Activated T-helper 1 cell treated with anti-CD3 and anti-CD28 coated beads, Interleukin-2, amount 50 U/mL, for 16 hours (primary cell): Measurements from ENCODE around the gene ANKMY1.
"Not testable (repeated sequence)": the region's sequence is repeated elsewhere in the genome, so short reads cannot be mapped to it uniquely, and the experiment has no call there.

Experiments
- DNase-seq, 2 donors: peaks; one replicate each; pipeline ENCODE4 v3.0.0-alpha.2; 2020; ENCODE audit warnings: low read depth in 1 of 2, low spot score in 1 of 2

The ANKMY1 gene

DNA sequence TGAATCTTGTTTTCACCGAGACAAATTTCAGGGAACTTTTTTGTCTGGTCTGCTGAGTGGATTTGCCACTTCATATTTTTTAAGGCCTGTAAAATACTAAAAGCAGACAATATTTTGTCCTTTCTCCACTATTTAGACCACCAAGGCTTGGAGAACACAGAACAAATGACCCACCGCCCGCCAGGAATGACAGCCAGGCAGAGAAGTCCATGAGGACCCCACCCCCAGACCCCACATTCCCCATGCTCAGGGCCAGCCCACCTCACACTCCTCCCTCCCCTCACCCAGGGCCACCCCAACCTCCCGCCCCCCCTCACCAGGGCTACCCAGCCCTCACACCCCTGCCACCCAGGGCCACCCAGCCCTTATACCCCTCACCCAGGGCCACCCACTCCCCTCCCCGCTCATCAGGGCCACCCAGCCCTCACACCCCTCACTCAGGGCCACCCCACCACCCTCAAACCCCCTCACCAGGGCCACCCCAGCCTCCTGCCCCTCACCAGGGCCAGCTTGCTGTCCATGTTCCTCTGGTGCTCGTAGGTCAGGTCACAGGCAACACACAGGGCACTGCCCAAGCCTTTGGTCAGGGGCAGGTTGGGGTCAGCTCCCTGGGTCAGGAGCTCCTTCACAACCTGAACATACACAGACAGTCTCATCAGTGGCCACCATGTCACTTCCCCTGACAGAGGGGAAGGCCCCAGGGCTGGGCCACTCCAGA lies 50.6 kb downstream of the ANKMY1 start:
- DNase-seq, result no peak

DNA sequence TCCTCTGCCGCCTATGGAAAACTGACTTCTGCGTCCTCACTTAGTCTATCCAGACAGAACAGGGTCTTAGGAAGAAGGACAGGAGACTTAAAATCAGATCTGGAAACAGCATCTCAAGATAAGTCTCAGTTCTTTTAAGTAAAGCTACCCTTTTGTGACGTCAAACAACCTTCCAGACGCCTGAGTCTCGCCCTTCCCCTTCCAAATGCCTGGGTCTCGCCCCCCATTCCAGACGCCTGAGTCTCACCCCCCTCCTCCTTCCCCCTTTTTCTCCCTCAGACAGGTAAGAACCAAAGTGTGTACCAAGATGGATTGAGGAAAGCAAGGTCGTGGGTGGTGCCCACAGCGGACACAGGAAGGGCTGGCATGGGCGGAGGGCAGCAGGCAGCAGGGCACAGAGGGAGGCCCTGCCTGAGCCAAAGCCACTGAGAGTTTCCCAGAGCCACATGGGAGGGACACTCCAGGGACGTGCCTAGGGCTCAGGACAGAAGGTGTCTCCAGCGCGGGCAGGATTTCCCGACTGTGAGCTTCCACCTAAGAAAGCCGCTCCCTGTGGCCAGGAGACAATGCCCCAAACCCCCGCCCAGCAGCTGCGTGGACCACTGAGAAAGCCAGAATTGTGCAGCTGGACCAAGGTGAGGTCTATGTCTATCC lies 51.3 kb downstream of the ANKMY1 start:
- no peak for DNase-seq

DNA sequence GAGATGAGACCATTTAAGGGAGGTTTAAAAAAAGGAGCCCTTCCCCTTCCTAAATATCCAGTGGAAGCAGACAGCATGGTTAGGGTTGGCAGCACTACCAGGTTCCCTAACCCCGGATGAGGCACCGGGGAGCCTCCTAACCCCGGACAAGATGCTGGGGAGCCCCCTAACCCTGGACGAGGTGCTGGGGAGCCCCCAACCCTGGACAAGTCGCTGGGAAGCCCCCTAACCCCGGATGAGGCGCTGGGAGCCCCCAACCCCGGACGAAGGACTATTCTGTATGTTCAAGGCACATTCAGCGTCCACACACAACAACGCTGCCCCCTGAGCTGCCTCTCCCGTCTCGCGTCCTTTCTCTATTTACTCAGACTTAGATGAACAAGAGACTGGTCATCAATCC lies 51.9 kb downstream of the ANKMY1 start:
- DNase-seq, result no peak

DNA sequence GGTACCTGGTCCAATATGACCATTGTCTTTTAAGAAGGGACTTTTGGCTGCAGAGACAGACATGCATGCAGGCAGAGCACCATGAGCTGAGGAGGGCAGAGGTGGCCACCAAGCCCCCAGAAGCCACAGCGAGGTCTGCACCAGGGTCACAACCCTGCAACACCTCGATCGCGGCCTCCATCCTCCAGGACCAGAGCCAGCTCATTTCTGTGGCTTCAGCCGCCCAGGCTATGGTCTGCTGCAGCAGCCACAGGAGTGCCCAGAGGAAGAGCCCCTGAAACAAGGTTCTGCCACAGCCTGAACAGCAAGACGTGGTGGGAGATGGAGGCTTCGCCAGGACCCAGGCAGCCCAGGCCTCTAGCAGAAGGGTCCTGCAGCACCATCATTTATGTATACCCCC lies 53.9 kb downstream of the ANKMY1 start:
- no peak for DNase-seq

DNA sequence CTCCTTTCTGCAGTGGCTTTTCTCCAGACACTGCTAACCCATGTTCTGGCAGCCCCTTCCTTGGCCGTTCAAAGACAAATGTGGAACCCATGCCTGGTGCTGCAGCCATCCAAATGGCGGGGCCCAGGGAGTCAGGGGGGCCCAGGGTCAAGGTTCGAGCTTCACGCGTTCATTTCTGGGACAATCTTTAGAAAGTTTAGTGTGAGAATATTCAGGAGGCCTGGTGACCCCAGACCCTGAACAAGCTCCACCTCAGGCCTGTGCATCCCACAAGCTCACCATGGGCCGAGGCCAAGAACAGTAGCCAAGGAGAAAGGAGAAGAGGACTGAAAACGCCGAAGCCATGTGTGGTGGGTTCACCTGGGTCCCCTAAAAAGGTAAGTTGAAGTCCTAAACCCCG lies 54.4 kb downstream of the ANKMY1 start:
- no peak for DNase-seq

- no peak for DNase-seq
Measured at GRCh38 chr2:240502430-240503121, 55.2 kb downstream of the ANKMY1 start.

DNA sequence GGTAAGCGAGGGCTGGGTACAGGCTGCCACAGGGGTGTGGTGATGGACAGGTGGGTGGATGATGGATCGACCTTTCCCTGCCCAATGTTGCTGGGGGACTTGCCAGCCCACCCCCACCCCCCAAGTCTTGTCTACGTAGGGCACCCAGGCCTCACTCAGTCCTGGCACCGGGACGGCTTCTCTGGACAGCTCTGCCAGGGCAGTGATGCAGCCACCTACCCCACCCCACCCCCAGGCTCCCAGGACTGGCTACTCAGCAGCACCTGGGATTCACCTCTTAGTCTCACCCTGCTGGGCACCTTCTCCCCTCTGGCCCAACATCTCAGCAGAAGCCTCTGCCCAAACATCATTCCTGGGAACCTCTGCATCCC lies 55.7 kb downstream of the ANKMY1 start:
- no peak for DNase-seq

GRCh38 chr2:240501531-240501991 lies 56.2 kb downstream of the ANKMY1 start:
- no peak for DNase-seq

DNA sequence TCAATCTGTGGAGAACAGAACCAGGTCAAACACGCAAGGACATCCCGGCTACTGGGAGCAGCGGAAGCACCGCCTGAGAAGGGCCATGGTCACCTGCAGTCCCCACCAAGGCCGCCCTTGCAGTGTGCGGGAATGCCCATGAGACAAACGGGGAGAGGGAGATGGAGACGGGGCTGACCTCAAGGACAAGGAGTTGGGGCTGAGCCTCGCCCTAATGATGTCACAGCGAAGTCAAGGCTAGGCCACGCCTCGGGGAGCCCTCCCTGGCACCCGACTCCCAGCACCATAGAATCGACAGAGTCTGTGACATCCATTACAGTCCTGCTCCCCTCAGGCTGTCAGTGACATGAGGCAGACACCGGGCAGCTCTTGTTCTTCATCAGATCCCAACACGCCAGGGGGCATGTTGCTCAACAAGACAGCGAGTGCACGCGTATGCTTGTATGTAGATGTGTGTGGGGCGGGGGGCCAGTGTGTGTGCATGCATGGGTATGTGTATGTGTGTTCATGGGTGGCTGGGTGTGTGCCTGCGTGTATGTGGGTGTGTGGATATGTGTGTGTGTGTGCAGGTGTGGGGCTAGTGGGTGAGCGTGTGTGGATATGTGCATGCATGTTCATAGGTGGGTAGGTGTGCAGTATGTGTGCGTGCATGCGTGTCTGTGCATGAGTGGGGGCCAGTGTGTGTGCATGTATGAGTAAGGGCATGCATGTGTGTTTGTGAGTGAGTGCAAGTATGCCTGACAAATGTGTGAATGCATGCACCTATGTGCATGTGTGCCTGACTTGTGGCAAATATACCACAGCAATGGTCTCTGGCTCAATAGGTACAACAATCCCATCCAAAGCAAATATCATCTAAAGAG lies 57.0 kb downstream of the ANKMY1 start:
- DNase-seq, result no peak

DNA sequence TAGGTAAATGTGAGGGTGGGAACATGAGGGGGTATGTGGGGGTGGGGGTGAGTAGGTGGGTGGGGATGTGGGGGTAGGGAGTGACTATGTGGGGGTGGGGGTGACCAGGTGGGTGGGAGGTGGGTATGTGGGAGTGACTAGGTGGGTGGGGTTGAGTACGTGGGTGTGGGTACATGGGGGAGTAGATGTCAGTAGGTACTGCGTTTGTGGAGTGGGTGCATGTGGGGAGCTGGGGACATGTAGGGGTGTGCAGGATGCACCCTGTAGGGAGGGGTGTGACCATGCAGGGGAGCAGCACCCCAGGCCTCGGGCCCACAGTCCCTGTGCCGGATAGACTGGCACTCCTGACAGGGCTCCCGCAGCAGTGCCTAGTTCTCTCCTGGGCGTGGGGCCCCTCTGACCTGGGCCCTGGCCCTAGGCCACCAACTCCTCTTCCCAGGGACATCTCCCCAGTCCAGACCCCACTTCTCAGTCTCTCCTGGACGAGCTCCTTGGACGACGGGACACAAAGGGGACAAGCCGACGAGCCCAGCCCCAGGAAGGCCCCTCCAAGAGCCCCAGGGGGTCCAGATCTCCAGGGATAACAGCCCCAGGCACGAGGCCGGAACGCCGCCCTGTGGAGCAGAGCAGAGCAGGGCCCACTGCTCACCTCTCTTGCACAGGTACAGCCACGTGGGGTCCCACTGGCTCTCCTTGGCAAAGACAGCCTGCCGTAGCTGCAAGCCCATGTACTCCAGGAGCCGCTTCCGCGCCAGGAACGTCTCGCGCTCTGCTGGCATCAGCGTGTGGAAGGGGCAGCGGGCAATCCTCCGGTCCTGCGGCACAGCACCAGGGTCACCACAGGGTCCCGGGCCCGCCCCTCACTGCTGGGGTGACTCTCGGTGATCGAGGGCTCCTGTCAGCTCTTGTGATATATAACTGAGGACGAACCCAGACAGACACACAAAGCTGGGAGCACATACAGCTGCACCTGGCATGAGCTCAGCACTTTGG lies 58.2 kb downstream of the ANKMY1 start:
- DNase-seq, result no peak

DNA sequence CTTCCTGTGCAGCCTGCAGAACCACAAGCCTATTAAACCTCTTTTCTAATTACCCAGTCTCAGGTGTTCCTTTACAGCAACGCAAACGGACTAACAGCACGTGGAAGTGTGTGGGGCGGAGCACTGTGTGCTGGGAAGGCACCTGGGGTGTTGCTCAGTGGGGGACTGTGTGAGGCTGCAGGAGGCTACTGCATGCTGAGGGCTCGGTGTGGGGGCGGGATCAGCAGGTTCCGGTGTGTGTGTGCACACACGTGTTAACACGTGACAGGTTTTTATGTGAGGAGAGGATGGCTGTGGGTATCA lies 58.9 kb downstream of the ANKMY1 start:
- no peak for DNase-seq

GRCh38 chr2:240498171-240498957 lies 59.4 kb downstream of the ANKMY1 start:
- no peak for DNase-seq

DNA sequence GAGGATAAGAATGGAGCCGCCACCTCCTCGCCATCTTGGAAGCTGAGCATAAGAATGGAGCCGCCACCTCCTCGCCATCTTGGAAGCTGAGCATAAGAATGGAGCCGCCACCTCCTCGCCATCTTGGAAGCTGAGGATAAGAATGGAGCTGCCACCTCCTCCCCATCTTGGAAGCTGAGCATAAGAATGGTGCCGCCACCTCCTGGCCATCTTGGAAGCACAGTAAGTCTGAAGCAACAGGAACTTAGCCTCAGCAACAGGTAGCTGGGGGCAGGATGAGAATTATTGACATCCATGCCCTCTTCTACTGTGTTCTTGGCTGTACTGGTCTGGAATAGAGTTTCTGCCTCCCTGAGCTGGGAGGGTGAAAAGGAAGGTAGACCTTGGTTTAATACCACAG lies 60.7 kb downstream of the ANKMY1 start:
- DNase-seq, result not testable (repeated sequence)

GRCh38 chr2:240494942-240495341 lies 62.8 kb downstream of the ANKMY1 start:
- not testable (repeated sequence) for DNase-seq

DNA sequence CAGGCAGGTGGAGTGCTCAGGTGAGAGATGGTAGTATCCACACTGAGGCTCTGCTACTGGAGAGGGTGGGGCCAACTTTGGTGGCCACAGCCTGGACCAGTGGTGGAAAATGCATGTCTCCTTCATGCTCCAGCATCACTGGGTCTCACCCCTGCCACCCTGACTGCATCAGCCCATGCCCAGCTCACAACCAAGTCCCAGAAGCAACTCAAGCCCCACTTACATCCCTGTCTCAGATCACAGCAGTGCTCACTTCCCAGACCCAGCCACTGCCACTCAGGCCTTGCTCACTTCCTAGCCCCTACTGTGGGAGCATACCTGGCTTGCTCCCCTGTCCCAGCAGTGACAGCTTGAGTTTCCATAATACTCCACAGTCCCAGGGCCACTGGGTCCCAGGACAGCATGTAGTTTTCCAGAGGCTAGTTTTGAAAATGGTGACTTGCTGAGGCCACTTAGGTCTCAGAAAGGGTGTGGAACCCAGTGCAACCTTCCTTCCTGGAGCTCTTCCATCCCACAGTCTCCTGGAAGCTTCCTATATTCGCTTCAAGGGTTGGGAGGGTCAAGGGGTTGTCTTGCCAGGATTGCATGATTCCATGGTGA lies 63.5 kb downstream of the ANKMY1 start:
- DNase-seq, result no peak

DNA sequence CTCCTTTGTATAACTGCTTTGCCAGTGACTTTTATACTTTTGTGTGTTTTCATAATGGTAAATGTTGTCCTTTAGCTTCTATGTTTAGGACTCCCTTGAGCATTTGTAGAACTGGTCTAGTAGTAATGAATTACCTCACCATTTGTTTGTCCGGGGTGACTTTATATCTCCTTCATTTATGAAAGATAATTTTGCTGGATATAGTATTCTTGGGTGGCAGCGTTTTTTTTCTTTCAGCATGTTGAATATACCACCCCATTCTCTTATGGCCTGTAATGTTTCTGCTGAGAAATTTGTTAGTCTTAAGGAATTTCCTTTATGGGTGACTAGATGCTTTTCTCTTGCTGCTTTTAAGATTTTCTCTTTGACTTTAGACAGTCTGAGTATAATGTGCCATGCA lies 66.3 kb downstream of the ANKMY1 start:
- no peak for DNase-seq

DNA sequence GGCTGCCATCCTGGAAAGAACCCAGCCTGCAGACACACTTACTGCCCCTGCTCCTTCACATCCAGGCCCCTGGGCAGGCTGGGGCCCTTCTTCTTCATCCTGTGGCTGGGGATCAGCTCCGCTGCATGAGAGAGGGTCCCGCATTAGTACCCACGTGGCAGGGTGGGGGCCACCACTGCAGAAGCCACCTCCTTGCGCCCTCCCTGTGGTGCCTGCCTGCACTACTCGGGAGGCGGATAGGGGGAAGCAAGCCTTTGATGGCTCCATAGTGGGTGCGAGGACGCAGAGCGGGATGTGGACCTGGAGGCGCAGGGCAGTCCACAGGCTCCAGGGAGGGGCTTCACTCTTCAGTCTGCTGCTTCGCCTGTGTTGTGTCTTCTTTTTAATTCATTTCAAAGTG lies 75.6 kb downstream of the ANKMY1 start:
- peak in 1 of 2 donors; percentile 1 for DNase-seq

- DNase-seq, result no peak
Measured at GRCh38 chr2:240481720-240482119, 76.1 kb downstream of the ANKMY1 start.
